Smooth muscle cell of trachea (primary cell): ENCODE data around the gene NDUFA13. TPM values are rescaled to one million over a fixed set of nuclear protein-coding genes. Genes with fewer than 3 reads are reported as not detected.

Source experiments
- total RNA-seq: library from RNA; depleted of rRNA; stranded (reverse); fragments of >200 nt; gene quantifications from 2 replicates; pipeline ENCODE4 v1.2.1, GENCODE V29; 2014

NDUFA13 gene
- total RNA-seq: 181 TPM in 2 replicates

GRCh38 chr19:19515642-19516519 is at the start of gene NDUFA13:
Gene NDUFA13 (plus strand): TSS chr19:19516225. CDS start chr19:19516239, 14 bp downstream.

GRCh38 chr19:19514881-19515641 is 964 bp upstream of the NDUFA13 start, which contains the start of gene TSSK6:
Gene TSSK6 (minus strand): TSS chr19:19515548. CDS start chr19:19515427, 121 bp downstream.

GRCh38 chr19:19528721-19529490 is 12.9 kb downstream of the NDUFA13 start, which contains the start of gene YJEFN3:
Gene YJEFN3 (plus strand): TSS chr19:19528911. CDS start chr19:19528933, 22 bp downstream.

DNA sequence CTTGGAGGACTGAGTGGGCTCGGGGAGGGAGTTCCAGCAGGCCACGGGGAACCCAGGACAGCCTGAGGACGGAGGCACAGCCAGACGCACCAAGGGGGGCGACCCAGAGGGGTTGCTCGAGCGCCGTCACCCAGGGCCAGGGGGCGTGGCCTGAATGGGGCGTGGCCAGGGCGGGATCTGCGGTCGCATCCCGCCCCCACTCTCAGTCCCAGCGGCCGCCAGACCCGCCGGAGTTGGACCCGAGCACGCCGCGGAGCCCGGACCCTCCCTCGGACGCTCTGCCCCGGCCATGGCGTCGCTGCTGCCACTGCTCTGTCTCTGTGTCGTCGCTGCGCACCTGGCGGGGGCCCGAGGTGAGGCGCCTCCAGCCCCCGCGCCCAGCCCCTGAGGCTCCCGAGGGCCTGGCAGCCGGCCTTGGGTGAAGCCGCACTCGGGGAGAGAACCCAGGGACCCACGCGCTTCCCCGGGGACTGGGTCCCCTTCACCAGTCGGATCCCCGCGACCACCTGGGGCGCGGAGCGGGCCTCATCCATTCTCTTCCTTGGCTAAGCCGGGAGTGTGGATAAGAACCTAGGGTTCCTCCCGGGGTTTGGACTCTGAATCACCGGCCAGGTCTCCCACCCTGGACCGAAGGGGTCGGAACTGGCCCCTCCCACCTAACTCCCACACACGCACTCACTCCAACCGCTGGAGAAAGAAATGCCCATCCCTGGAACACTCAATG is 22.2 kb downstream of the NDUFA13 start, which contains the start of gene CILP2:
TSS of gene CILP2 (plus strand) at position 205 of the 724 bp plus-strand sequence. CDS start at position 290, 85 bp downstream.

Other genes starting within 250 kb of the NDUFA13 start
- gene TM6SF2, start 242.9 kb upstream of the NDUFA13 start, total RNA-seq: 0.29 and 1.7 TPM in 2 replicates
- 23.9 and 26.5 TPM in 2 replicates for gene SUGP1, start 195.7 kb upstream of the NDUFA13 start, total RNA-seq
- 35.9 and 42.6 TPM in 2 replicates for gene MAU2, start 195.4 kb upstream of the NDUFA13 start, total RNA-seq
- 40.5 and 49.6 TPM in 2 replicates for gene GATAD2A, start 110.5 kb upstream of the NDUFA13 start, total RNA-seq
- gene TSSK6, start 677 bp upstream of the NDUFA13 start, total RNA-seq: 2.3 and 4.5 TPM in 2 replicates
- gene YJEFN3, start 12.7 kb downstream of the NDUFA13 start, total RNA-seq: 0.33 and 1.0 TPM in 2 replicates
- gene CILP2, start 22.0 kb downstream of the NDUFA13 start, total RNA-seq: under 0.01 and 1.3 TPM in 2 replicates
- gene PBX4, start 102.5 kb downstream of the NDUFA13 start, total RNA-seq: 1.2 and 1.6 TPM in 2 replicates
- gene LPAR2, start 112.0 kb downstream of the NDUFA13 start, total RNA-seq: 1.2 and 2.6 TPM in 2 replicates
- gene GMIP, start 127.4 kb downstream of the NDUFA13 start, total RNA-seq: 4.4 and 9.1 TPM in 2 replicates
- gene ATP13A1, start 147.5 kb downstream of the NDUFA13 start, total RNA-seq: 42.8 and 114 TPM in 2 replicates
- gene ZNF101, start 152.6 kb downstream of the NDUFA13 start, total RNA-seq: 4.6 and 7.1 TPM in 2 replicates
- 5.8 and 7.9 TPM in 2 replicates for gene ZNF14, start 216.9 kb downstream of the NDUFA13 start, total RNA-seq